Measurements from ENCODE around the gene PRKN. TPM values are rescaled to one million over a fixed set of nuclear protein-coding genes. Genes with fewer than 3 reads are reported as not detected.

Gene PRKN
- total RNA-seq, 1 donor from 2014 or later, result 1.3 TPM

GRCh38 chr6:162702446-162702845 lies 25.1 kb downstream of the PRKN start:
- Mint-ChIP-seq H3K36me3 (ENCODE audit: low read depth, unreplicated experiment) (no peaks in the 10 kb centered on the region), H3K4me1 (ENCODE audit: low read depth, unreplicated experiment) (no peaks in the 10 kb centered on the region), H3K9me3 (ENCODE audit: unreplicated experiment) (no peaks in the 10 kb centered on the region), H3K4me3 (ENCODE audit: unreplicated experiment) (no peak overlapping the region), H3K27me3 (ENCODE audit: low read depth, unreplicated experiment) (no peaks in the 10 kb centered on the region), H3K27ac (ENCODE audit: unreplicated experiment) (no peak overlapping the region)
- Histone ChIP-seq H3K9me3 (ENCODE audit: insufficient read depth, low read depth, low read length) (no peaks in the 10 kb centered on the region), H3K4me3 (ENCODE audit: insufficient read depth, low read depth, low read length) (no peak overlapping the region), H2AFZ (ENCODE audit: low read depth, low read length) (no peak overlapping the region), H3K4me1 (ENCODE audit: insufficient read depth, low read length) (no peaks in the 10 kb centered on the region), H3K9ac (ENCODE audit: low read length) (no peak overlapping the region), H3K79me2 (ENCODE audit: insufficient read depth, low read length) (no peaks in the 10 kb centered on the region), H3K4me2 (ENCODE audit: low read length) (no peak overlapping the region), H3K27ac (ENCODE audit: low read depth, low read length) (no peak overlapping the region), H3K36me3 (ENCODE audit: insufficient read depth, low read length) (no peaks in the 10 kb centered on the region), H3K27me3 (ENCODE audit: insufficient read depth, low read length) (no peaks in the 10 kb centered on the region), H4K20me1 (ENCODE audit: insufficient read depth, low read length) (no peaks in the 10 kb centered on the region)
- no peak for DNase-seq (ENCODE audit: low read depth)
- TF ChIP-seq EZH2 (IDR thresholded peaks at IDR 0.05; ENCODE audit: insufficient read depth, low read length) (no peak), CTCF (IDR thresholded peaks at IDR 0.05; ENCODE audit: insufficient read depth, low read depth, low read length) (no peak)
- no peak for FAIRE-seq

- H3K9ac ChIP-seq (ENCODE audit: low read length), result no peak overlapping the region
- Mint-ChIP-seq H3K36me3 (ENCODE audit: low read depth, unreplicated experiment) (no peaks in the 10 kb centered on the region), H3K27ac (ENCODE audit: unreplicated experiment) (no peak overlapping the region), H3K9me3 (ENCODE audit: unreplicated experiment) (no peaks in the 10 kb centered on the region), H3K4me1 (ENCODE audit: low read depth, unreplicated experiment) (no peaks in the 10 kb centered on the region), H3K27me3 (ENCODE audit: low read depth, unreplicated experiment) (no peaks in the 10 kb centered on the region), H3K4me3 (ENCODE audit: unreplicated experiment) (no peak overlapping the region)
- no peak overlapping the region for H2AFZ ChIP-seq (ENCODE audit: low read depth, low read length)
- no peak overlapping the region for H3K4me2 ChIP-seq (ENCODE audit: low read length)
- H3K4me1 ChIP-seq (ENCODE audit: insufficient read depth, low read length), result no peaks in the 10 kb centered on the region
- no peaks in the 10 kb centered on the region for H3K36me3 ChIP-seq (ENCODE audit: insufficient read depth, low read length)
- DNase-seq (ENCODE audit: low read depth) (no peak), FAIRE-seq (no peak)
- H4K20me1 ChIP-seq (ENCODE audit: insufficient read depth, low read length), result no peaks in the 10 kb centered on the region
- TF ChIP-seq EZH2 (IDR thresholded peaks at IDR 0.05; ENCODE audit: insufficient read depth, low read length) (no peak), CTCF (IDR thresholded peaks at IDR 0.05; ENCODE audit: insufficient read depth, low read depth, low read length) (no peak)
- no peak overlapping the region for H3K27ac ChIP-seq (ENCODE audit: low read depth, low read length)
- H3K27me3 ChIP-seq (ENCODE audit: insufficient read depth, low read length), result no peaks in the 10 kb centered on the region
- H3K9me3 ChIP-seq (ENCODE audit: insufficient read depth, low read depth, low read length), result no peaks in the 10 kb centered on the region
- no peak overlapping the region for H3K4me3 ChIP-seq (ENCODE audit: insufficient read depth, low read depth, low read length)
- H3K79me2 ChIP-seq (ENCODE audit: insufficient read depth, low read length), result no peaks in the 10 kb centered on the region
Observed at GRCh38 chr6:162701551-162701950, 26.0 kb downstream of the PRKN start.

GRCh38 chr6:162700966-162701365 lies 26.6 kb downstream of the PRKN start:
- no peaks in the 10 kb centered on the region for H4K20me1 ChIP-seq (ENCODE audit: insufficient read depth, low read length)
- H3K4me2 ChIP-seq (ENCODE audit: low read length), result no peak overlapping the region
- H3K9ac ChIP-seq (ENCODE audit: low read length), result no peak overlapping the region
- no peak overlapping the region for H3K27ac ChIP-seq (ENCODE audit: low read depth, low read length)
- FAIRE-seq (no peak), DNase-seq (ENCODE audit: low read depth) (no peak)
- Mint-ChIP-seq H3K9me3 (ENCODE audit: unreplicated experiment) (no peaks in the 10 kb centered on the region), H3K4me1 (ENCODE audit: low read depth, unreplicated experiment) (no peaks in the 10 kb centered on the region), H3K27me3 (ENCODE audit: low read depth, unreplicated experiment) (no peaks in the 10 kb centered on the region), H3K36me3 (ENCODE audit: low read depth, unreplicated experiment) (no peaks in the 10 kb centered on the region), H3K27ac (ENCODE audit: unreplicated experiment) (no peak overlapping the region), H3K4me3 (ENCODE audit: unreplicated experiment) (no peak overlapping the region)
- no peak for TF ChIP-seq EZH2 (IDR thresholded peaks at IDR 0.05; ENCODE audit: insufficient read depth, low read length)
- no peak for TF ChIP-seq CTCF (IDR thresholded peaks at IDR 0.05; ENCODE audit: insufficient read depth, low read depth, low read length)
- H3K4me3 ChIP-seq (ENCODE audit: insufficient read depth, low read depth, low read length), result no peak overlapping the region
- H3K79me2 ChIP-seq (ENCODE audit: insufficient read depth, low read length), result no peaks in the 10 kb centered on the region
- H3K4me1 ChIP-seq (ENCODE audit: insufficient read depth, low read length), result no peaks in the 10 kb centered on the region
- H2AFZ ChIP-seq (ENCODE audit: low read depth, low read length), result no peak overlapping the region
- H3K27me3 ChIP-seq (ENCODE audit: insufficient read depth, low read length), result no peaks in the 10 kb centered on the region
- no peaks in the 10 kb centered on the region for H3K9me3 ChIP-seq (ENCODE audit: insufficient read depth, low read depth, low read length)
- H3K36me3 ChIP-seq (ENCODE audit: insufficient read depth, low read length), result no peaks in the 10 kb centered on the region
